Spleen (tissue), 11 donors: ENCODE results near the gene DSCAML1. TPM values are rescaled to one million over a fixed set of nuclear protein-coding genes. Genes with fewer than 3 reads are reported as not detected.

Source experiments
- DNase-seq: peaks from one replicate; pipeline ENCODE4 v3.0.0-alpha.2; 2020
- H3K27ac ChIP-seq, 8 donors: fragments of 200-600 bp; sonication (generic) in 7 of 8; 1 replicate in 4 of 8; 2 replicates in 4 of 8; pipeline versions ENCODE4 v1.5.0 to v1.8.0; 2016 to 2021; ENCODE audit warnings: inconsistent platforms in 4 of 8, mild to moderate bottlenecking in 4 of 8, moderate library complexity in 1 of 8
- H3K27me3 ChIP-seq, 7 donors: fragments of 200-600 bp; sonication (generic) in 6 of 7; replicated peaks in 1 of 7; 1 replicate in 4 of 7; 2 replicates in 3 of 7; pipeline versions ENCODE4 v1.5.0 to v1.8.0; 2016 to 2021; ENCODE audit warnings: inconsistent platforms in 3 of 7, mild to moderate bottlenecking in 1 of 7
- H3K36me3 ChIP-seq, 6 donors: fragments of 200-600 bp; sonication (generic) in 5 of 6; 1 replicate in 4 of 6; 2 replicates in 2 of 6; pipeline versions ENCODE4 v1.5.0 to v1.8.0; 2016 to 2021; ENCODE audit warnings: inconsistent platforms in 2 of 6
- H3K4me1 ChIP-seq, 6 donors: fragments of 200-600 bp; sonication (generic) in 5 of 6; 1 replicate in 3 of 6; 2 replicates in 3 of 6; pipeline versions ENCODE4 v1.5.0 to v1.8.0; 2016 to 2021; ENCODE audit warnings: inconsistent platforms in 3 of 6
- H3K4me3 ChIP-seq, 8 donors: fragments of 200-600 bp; sonication (generic) in 7 of 8; 1 replicate in 4 of 8; 2 replicates in 4 of 8; pipeline versions ENCODE4 v1.5.0 to v1.8.0; 2016 to 2021; ENCODE audit warnings: inconsistent platforms in 4 of 8, mild to moderate bottlenecking in 4 of 8, moderate library complexity in 2 of 8
- H3K9me3 ChIP-seq, 8 donors: fragments of 200-600 bp; sonication (generic) in 7 of 8; 1 replicate in 4 of 8; 2 replicates in 4 of 8; pipeline versions ENCODE4 v1.5.0 to v1.8.0; 2016 to 2021; ENCODE audit warnings: inconsistent platforms in 4 of 8
- POLR2A ChIP-seq, 3 donors: fragments of 450-650 bp; IDR thresholded peaks; one replicate each; pipeline ENCODE4 v1.5.1; 2017; ENCODE audit warnings: antibody characterized with exemption in 3 of 3, mild to moderate bottlenecking in 1 of 3
- POLR2AphosphoS5 ChIP-seq, 3 donors: sonication (generic); formaldehyde crosslinking; IDR thresholded peaks; one replicate each; pipeline ENCODE4 v1.5.1; 2017; ENCODE audit warnings: antibody characterized with exemption in 3 of 3
- WGBS, 5 donors: extraction: QIAGEN DNeasy Blood & Tissue Kit in 3 of 5; methylation state at CpG; one replicate each; pipeline versions ENCODE4 v1.1.5 to v1.1.7; 2013 to 2018; 5-methylcytosine and 5-hydroxymethylcytosine counted together
- intact Hi-C: fragments of 100-400 bp; cut with DNase I; formaldehyde crosslinking; loops from one replicate; pipeline ENCODE4 v1.15.0; 2023; ENCODE audit warnings: low total_unique reads
- polyA plus RNA-seq, 3 donors: library from polyadenylated mRNA; stranded (reverse); fragments of 200-250 nt; gene quantifications; one replicate each; pipeline ENCODE4 v1.2.1, GENCODE V29; 2013
- total RNA-seq, 7 donors: library from RNA; depleted of rRNA in 3 of 7; stranded (reverse); fragments of >200 nt in 3 of 7; fragmentation: NEBNext Ultra II Directional in 4 of 7; extraction: Animal tissue kit (Norgen Biotek cat#: 25700) in 4 of 7; gene quantifications; one replicate each; pipeline versions ENCODE4 v1.1.0 to v1.2.1, GENCODE V29; 2016 to 2021
- TF ChIP-seq, protein P1 (sequence below), 11 experiments: fragments of 200-600 bp in 7 of 11; fragments of 450-650 bp in 4 of 11; sonication (generic) in 4 of 11; IDR thresholded peaks in 8 of 11; conservative IDR thresholded peaks in 3 of 11; 1 replicate in 7 of 11; 2 replicates in 4 of 11; pipeline versions ENCODE4 v1.4.0 to v1.8.0; 2016 to 2021; ENCODE audit warnings: antibody characterized with exemption in 11 of 11, inconsistent platforms in 4 of 11, mild to moderate bottlenecking in 1 of 11
- donor health status: healthy with polysubstance abuse.
- donor health status: DM: no; HTN: no; CAD: no; lungs with moderate emphysema.
- donor health status: DM: no; HTN: no; CAD: no.
- donor health status: Bipolar disorder and iron deficiency.
- donor health status: healthy.
- donor health status: DM: no; HTN: no; CAD: no.
- donor health status: DM: yes; HTN: yes; CAD: no.

Gene DSCAML1
- total and polyA plus RNA-seq, 10 donors, result 0.07 to 10.7 (median 2.3) TPM

DNA sequence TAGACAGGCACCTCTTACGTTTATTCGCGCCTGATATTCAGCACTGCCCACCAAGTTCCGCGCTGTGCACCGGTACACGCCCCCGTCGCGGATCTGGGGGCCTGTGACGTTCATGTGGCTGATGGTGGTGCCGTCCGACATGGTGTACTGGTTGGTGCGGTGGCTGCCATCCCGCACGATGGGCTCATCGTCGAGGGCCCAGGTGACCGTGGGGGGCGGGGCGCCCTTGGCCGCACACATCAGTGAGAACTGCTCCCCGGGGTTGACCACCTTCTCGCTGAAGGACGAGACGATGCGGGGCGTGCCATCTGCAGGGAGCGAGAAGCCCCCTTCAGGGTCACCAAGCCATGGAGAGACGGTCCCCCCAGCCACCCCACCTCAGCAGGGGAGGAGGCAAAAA is 278.6 kb downstream of the DSCAML1 start:
- no peak for DNase-seq
- Histone ChIP-seq H3K27ac (no peak overlapping the region), H3K27me3 (no peaks in the 10 kb centered on the region), H3K4me1 (peaks cover 0 to 5% (median 0%) of the 10 kb centered on the region in 6 donors), H3K9me3 (no peaks in the 10 kb centered on the region), H3K4me3 (no peak overlapping the region), H3K36me3 (no peaks in the 10 kb centered on the region)
- intact Hi-C loops, result no loop called here
- 94 to 98% (median 96%) methylated on average over 22 to 30 of the region's 30 CpGs for WGBS, 5 donors
- TF ChIP-seq POLR2AphosphoS5 (IDR thresholded peaks at IDR 0.05), result no peak
- TF ChIP-seq, protein P1, sequence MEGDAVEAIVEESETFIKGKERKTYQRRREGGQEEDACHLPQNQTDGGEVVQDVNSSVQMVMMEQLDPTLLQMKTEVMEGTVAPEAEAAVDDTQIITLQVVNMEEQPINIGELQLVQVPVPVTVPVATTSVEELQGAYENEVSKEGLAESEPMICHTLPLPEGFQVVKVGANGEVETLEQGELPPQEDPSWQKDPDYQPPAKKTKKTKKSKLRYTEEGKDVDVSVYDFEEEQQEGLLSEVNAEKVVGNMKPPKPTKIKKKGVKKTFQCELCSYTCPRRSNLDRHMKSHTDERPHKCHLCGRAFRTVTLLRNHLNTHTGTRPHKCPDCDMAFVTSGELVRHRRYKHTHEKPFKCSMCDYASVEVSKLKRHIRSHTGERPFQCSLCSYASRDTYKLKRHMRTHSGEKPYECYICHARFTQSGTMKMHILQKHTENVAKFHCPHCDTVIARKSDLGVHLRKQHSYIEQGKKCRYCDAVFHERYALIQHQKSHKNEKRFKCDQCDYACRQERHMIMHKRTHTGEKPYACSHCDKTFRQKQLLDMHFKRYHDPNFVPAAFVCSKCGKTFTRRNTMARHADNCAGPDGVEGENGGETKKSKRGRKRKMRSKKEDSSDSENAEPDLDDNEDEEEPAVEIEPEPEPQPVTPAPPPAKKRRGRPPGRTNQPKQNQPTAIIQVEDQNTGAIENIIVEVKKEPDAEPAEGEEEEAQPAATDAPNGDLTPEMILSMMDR (IDR thresholded peaks at IDR 0.05 in 8 of 11, conservative IDR thresholded peaks at IDR 0.05 in 3 of 11), result no peak
- TF ChIP-seq POLR2A (IDR thresholded peaks at IDR 0.05), result no peak

DNA sequence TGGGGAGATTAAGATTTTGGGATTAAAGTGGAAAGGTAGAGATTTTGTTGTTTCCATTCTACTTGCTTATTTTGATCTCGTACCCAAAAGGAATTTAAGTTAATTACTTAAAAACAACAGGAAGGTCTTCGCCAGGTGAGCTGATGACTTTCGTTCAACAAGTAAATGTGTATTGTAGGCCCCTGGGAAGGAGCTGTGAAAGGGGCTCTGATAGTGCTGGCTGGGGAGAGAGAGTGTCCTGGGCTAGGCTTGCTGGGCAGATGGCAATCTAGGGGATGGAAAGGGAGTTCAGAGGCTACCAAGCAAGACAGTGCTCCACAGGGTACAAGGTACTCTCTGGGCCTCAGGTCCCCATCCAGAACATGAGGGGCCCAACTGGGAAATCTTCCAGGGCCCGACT is 279.9 kb downstream of the DSCAML1 start:
- H3K4me1 ChIP-seq, result peaks cover 0 to 8% (median 0%) of the 10 kb centered on the region in 6 donors
- no peak overlapping the region for H3K27ac ChIP-seq
- no peak for TF ChIP-seq POLR2AphosphoS5 (IDR thresholded peaks at IDR 0.05)
- TF ChIP-seq, protein P1 (IDR thresholded peaks at IDR 0.05 in 8 of 11, conservative IDR thresholded peaks at IDR 0.05 in 3 of 11), result no peak
- no peak for TF ChIP-seq POLR2A (IDR thresholded peaks at IDR 0.05)
- no peaks in the 10 kb centered on the region for H3K27me3 ChIP-seq
- WGBS, 5 donors, result 80 to 90% (median 82%) methylated on average over 4 of the region's 4 CpGs
- DNase-seq, result no peak
- H3K36me3 ChIP-seq, result no peaks in the 10 kb centered on the region
- no peaks in the 10 kb centered on the region for H3K9me3 ChIP-seq
- intact Hi-C loops, result no loop called here
- H3K4me3 ChIP-seq, result no peak overlapping the region

DNA sequence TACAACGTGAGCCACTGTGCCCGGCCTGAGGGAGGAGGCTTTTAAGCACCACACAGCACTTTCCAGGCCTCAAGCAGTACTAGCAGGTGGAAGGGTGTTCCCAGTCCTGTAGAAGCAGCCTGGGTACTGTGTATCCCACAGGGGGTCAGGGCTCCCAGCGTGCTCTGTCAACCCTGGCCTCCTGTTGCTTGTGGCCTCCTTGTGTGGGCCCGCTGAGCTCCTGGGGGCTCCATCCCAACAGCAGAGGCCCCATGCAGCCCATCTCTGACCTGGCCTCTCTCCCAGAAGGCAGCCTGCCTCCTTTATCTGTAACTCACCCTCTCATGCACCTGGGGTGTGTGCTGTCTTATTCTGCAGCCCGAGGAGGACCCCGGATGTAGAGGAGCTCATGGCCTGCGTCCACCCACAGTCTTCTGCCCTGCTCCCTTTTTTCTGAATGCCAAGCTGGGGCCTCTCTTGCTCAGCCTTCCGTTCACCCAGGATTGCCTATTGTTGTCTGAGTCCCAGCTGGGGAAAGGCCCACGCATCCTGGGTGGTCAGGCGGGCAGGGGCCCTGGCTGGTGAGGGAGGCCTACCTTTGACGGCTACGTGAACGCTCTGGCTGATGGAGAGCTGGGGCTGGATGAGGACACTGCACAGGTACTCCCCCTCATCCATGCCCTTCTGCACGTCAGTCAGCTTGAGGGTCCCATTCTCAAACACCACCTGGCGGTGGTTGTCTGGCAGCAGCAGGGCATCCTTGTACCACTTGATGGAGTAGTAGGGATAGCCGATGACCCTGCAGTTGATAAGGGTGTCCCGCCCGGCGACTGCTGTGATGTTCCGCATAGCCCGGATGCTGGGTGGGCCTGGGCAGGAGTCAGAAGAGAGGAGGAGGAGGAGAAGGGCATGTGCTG is 280.9 kb downstream of the DSCAML1 start:
- 85 to 96% (median 93%) methylated on average over 17 to 21 of the region's 21 CpGs for WGBS, 5 donors
- Histone ChIP-seq H3K4me1 (peaks cover 0 to 16% (median 4%) of the 10 kb centered on the region in 6 donors), H3K27me3 (no peaks in the 10 kb centered on the region), H3K36me3 (no peaks in the 10 kb centered on the region), H3K9me3 (no peaks in the 10 kb centered on the region), H3K4me3 (no peak overlapping the region), H3K27ac (no peak overlapping the region)
- intact Hi-C loops, result no loop called here
- DNase-seq, result no peak
- TF ChIP-seq POLR2AphosphoS5 (IDR thresholded peaks at IDR 0.05), result no peak
- no peak for TF ChIP-seq POLR2A (IDR thresholded peaks at IDR 0.05)
- TF ChIP-seq, protein P1 (IDR thresholded peaks at IDR 0.05 in 8 of 11, conservative IDR thresholded peaks at IDR 0.05 in 3 of 11), result no peak

DNA sequence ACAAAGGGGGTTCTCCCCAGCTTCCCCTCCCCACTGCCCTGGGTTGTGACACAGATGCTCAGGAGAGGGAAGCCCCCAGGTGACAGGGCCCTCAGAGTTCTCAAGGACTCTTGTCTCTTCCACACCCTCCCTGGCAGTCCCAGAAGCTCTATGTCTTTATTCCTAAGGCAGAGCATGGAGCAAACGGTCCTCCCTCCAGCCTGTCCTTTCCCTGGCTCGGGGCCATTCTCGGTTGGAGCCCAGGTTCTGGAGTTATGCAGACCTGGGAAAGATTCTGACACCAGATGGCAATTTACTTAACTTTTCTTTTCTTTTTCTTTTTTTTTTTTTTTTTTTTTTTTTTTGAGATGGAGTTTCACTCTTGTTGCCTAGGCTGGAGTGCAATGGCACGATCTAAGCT is 282.8 kb downstream of the DSCAML1 start:
- 84 to 91% (median 89%) methylated on average over 4 of the region's 4 CpGs for WGBS, 5 donors
- H3K27ac ChIP-seq, result no peak overlapping the region
- H3K4me1 ChIP-seq, result peaks cover 0 to 18% (median 4%) of the 10 kb centered on the region in 6 donors
- no peak for DNase-seq
- H3K4me3 ChIP-seq, result no peak overlapping the region
- TF ChIP-seq, protein P1 (IDR thresholded peaks at IDR 0.05 in 8 of 11, conservative IDR thresholded peaks at IDR 0.05 in 3 of 11), result no peak
- TF ChIP-seq POLR2A (IDR thresholded peaks at IDR 0.05) (no peak), POLR2AphosphoS5 (IDR thresholded peaks at IDR 0.05) (no peak)
- no peaks in the 10 kb centered on the region for H3K36me3 ChIP-seq
- intact Hi-C loops, result no loop called here
- H3K9me3 ChIP-seq, result no peaks in the 10 kb centered on the region
- peaks cover 0 to 5% (median 0%) of the 10 kb centered on the region in 7 donors for H3K27me3 ChIP-seq
